ENCODE results near the gene SERGEF. TPM values are rescaled to one million over a fixed set of nuclear protein-coding genes. Genes with fewer than 3 reads are reported as not detected.
A peak's percentile ranks its signal among the peaks of the same experiment; 100 is the strongest.

Gene SERGEF
- total RNA-seq, 1 donor from 2014 or later: 18.4 TPM

DNA sequence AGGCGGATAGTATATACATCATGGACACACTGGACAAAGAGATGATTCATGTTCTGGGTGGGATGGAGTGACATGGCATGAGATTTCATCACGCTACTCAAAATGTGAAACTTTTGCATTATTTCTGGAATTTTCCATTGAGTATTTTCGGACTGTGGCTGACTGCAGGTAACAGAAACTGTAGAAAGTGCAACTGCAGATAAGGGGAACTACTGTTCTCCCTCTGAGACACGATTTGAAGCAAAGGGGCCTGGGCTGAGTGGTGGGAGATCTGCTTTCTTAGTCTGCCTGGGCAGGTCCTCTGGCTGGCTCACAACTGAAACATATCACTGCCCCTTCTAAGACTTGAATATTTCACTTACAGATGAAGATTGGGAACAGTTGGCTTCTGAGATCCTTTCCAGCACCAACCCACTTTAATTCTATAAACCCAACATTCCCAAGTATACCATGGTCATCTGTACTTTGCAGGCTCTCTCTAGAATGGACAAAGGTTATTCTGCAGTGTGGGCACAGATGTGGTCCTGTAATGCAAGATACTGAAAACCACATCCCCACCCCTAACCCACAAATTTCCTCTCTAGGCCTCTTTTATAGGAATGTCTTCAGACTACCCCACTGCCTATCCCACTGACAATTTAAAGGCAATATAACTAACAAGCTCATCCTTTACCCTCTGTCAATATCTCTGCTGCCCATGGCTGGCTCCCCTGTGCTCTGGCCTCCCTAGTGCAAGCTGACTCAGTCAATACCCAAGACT is 157.1 kb downstream of the SERGEF start:
- DNase-seq: no peak

DNA sequence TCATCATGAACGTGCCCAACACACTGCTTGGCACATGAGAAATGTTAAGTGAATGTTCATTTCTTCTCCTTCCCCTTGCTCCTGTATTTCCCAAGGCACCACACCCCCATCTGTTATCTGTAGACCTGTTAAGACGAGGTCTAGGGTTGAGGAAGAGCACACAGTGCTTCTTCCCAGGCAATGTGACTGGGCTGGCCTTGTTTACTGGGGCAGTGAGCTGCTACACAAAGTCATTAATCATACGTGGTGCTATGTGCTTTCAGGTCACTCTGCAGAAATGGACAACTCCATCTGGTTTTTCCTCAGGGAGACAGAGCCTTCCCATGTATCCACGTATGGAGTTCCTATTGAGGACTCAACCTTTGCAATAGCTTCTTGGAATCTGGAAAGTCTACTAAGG is 159.6 kb downstream of the SERGEF start:
- DNase-seq: no peak

DNA sequence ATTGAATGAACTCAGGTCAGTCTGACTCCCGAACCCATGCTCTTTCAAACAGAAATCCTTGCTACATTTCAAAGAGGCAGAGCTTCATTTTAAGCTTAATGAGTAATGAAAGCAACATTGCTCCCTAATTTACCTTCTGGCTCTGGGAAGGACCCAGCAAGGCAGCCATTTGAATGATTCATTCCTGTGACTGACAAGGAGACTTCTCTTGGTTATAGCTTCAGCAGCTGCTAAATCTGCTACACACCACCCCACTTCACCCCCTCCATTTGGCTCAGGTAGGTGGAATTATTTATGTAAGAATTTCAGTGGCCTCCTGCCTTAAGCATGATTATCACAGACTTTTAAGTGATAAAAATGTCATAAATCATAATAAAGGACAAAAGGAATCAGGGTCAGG is 160.6 kb downstream of the SERGEF start:
- no peak for DNase-seq

DNA sequence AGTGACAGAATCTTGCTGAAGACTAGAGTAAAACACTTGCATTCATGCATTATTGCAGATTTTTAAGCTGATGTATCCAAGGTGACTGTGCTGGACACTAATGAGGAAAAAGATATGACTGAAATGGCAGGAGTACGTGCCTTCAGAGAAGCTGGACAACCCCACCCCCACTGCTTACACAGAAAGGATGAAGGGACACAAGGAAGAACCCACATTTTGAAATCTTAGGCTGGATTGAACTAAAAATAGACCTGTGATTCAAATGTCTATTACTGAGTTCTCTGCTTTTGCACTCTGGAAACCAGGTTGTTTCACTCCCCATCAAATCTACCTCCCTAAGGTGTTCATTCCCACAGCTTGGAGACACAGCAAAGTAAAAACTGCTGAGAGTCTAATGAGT is 161.2 kb downstream of the SERGEF start:
- no peak for DNase-seq

DNA sequence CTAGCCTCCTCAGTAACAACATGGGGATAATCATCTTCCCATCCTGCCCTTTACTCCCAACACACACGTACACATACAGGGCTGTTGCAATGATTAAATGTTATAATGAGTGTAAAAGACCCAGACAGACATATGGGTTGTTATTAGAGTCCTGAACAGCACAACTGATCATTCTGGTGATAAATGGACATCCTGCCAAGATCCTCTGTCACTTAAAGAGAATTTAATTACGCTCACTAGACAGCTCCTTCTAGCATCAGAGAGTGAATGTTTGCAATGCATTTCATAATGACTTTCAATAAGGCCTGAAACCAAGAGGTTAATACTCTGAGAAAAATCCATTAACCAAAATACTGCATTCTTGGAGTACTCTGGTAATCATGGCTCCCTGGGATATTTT is 162.5 kb downstream of the SERGEF start:
- no peak for DNase-seq

DNA sequence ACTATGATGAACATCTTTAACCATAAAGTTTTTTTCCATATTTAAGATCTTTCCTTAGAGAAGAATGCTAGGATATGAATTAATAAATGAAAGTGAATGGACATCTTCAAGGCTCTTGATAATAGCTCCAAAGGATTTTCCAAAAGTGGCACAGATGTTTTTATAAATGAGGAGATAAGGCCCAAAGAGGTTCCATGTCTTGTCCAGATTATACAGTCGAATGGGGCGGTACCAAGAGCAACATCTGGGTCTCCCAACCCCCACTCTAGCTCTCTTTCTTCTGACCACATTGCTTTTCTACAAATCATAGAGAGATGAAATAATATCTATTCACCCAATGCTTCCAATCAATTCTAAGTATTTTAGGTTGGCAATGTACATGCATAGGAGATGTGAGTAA is 164.1 kb downstream of the SERGEF start:
- DNase-seq: no peak

DNA sequence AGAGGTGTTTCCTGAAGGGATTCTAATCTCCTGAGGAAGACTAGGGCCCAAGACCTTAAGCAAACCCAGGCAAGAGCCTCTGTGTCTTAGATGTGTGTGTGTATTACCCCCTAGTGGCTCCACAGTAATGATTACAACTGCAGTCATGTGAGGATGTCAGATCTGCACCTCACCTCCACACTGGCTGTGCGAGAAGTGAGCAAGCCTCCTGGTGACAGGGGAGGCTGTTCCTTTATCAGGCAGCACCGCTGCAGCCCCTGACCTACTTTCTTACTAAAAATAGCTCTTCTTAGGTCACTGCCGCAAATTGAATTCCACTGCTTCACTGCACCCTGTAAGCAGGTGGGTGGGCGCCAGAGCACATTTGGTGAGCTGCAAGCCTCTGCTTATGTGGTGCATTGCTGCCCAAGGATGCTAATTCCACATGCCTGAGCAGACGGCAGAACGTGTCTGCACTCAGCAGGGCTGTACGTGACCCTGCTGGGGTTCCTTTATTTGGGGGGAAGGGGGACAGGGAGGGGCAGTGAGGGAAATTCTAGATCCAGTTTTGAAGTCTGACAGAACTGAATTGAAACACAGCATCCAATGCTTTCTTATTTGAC is 165.9 kb downstream of the SERGEF start:
- DNase-seq: peak; percentile 33

DNA sequence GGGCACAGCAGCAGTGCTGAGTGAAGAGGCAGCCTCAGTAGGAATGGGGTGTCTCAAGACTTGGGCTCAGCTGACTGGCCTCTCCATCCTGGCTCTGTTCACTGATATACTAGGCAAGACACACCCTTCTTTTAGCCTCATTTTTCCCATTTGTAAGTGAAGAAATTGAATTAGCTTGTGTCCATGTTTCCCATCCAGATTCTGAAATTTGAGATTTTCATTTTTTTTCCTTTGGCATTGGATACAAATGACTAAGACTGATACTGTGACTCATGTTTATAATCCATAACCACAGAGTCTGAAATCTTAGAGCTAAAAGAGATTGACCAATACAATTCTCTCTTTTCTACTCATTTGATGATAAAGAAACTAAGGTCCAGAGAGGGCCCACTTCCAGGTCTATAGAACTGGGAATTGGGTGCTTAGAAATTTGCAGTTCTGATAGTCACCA is 167.4 kb downstream of the SERGEF start:
- DNase-seq: no peak

DNA sequence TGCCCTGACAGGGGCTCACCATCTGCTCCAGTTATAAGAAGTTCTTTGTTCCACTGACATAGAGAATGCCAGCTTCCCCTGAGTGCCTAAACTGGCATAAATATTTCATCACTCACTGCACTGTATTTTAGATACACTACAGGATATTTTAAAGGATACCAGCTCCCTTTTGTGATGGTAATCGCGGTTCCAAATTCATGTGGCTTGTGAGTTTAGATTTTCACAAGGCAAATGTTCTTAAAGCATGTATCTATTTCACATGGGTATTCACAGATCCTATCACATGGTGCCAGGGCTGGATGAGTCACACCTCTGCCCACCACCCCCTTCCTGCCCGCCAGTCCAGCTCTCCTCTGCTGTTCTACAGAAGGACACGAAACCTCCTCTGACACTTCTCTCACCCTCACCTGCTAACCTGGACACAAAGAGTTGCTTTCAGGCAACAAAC is 172.7 kb downstream of the SERGEF start:
- peak; percentile 10 for DNase-seq

DNA sequence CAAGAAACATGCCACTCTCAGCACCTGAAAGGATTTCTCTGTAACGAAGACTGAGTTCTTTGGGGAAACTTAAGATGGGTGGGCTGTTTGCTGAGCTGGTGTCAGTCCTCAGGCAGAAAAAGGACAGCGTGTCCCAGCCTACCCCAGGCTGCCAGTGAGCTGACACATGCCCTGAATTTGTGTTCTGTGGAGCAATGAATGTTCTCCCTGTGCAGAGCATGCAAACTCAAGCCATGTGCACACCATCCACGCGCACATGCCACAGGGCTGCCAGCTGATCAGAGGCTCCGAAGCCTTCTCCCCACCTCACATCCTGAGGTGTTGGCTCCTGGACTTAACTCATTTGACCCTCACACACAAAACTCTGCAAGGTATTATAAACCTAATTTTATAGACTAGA is 173.4 kb downstream of the SERGEF start:
- DNase-seq: no peak

DNA sequence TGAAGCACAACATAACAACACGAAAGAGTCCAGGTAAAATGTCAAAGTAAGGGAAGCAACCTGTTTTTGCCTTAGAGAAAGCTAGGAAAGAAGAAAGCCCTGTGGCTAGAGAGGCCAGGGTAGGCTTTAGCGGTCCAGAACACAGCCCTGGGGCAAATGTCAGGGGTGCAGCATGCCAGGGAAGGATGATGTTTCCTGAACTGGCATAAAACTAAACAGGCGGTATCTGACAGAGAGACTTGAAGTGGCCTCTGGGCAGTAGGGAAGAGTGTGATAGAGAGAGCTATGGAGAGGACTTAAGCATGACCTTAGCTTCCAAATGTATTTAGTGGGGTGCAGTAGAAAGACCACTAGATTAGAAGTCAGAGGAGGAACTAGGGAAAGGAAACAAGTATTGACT is 174.7 kb downstream of the SERGEF start:
- DNase-seq: no peak

DNA sequence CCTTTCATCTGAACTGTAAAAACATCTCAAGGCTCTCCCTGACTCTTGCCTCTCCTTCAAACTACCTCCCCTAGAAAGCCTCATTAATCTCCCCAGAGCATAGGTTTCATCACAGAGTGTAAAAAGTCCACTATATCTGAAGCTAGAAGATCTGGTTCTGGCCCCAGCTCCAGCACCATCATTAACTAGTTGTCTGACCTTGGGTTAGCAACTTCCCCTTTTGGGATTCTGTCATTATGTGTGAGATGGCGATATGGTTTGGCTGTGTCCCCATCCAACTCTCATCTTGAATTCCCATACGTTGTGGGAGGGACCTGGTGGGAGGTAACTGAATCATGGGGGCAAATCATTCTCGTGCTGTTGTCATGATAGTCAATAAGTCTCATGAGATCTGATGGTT is 181.0 kb downstream of the SERGEF start:
- no peak for DNase-seq

DNA sequence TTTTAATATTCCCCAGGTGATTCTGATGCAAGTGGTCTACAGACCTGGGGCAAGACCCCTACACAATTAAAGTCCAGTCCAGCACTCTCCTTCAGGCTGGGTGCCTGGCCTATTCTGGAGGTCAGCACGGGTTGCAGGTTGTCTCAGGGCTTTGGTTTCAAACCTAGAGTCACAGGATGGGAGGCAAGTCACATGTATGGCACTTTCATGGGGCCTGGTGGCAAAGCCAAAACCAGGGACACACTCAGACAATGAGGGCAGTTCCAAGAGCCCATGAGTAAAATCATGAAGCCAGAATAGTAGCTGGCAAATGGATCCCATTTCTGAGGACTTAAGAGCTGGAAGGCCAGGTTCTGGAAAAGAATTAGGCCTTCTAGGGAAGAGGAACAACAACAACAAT is 181.6 kb downstream of the SERGEF start:
- DNase-seq: no peak

DNA sequence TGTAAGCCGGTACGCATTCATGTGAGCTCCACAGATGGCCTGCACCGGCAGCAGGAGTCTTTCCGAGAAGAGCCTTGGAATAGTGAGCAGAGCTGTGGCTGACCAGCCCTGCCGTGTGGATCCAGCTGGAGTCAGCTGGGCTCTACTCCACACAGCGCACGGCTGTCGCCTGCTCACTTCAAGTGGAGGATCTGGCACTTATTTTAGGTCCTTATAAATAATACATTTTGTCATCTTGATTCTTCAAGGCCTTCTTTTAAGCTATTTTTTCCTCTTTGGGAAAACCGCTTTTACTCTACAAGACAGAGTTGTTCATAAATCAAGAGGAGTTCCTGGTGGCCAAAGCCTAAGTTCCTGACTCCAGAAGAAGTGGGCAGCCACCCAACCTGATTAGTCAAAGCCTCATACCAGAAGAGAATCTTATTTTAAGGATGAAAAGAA is 184.5 kb downstream of the SERGEF start:
- DNase-seq: no peak

DNA sequence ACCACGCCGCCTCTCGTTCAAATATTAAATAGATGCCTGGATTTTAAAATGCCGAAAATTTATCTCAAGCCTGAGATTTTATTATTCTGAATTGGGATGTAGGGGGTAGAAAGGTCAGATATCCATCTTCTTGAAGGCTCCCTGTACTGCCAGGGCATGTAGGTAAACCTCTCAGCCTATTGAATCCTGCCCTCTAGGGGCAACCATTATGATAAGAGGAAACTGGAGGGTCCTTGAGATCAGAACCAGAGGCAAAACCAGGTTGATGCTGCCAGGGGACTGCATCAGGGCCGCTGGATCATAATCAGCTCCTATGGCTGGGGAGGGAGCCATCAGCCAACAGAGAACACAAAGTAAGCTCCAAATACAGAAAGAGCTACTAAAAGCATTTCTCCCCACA is 185.8 kb downstream of the SERGEF start:
- peak; percentile 14 for DNase-seq

DNA sequence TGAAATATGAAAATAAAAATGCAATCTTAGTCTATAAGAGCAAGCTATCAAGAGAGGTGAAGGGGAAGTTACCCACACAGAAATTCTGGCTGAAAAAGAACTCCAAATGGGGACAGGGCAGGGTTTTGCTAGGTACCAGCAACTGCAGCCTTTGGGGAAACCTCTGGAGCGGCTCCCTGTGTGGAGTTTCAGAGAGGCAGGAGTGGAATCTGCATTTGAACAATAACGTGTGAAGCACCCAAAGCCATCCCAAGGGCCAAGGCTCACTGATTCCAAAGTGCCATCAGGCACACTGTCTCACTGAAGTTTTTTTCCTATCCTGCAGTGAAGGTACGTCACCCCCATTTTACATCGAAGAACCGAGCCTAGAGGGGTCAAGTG is 190.5 kb downstream of the SERGEF start:
- DNase-seq: no peak

DNA sequence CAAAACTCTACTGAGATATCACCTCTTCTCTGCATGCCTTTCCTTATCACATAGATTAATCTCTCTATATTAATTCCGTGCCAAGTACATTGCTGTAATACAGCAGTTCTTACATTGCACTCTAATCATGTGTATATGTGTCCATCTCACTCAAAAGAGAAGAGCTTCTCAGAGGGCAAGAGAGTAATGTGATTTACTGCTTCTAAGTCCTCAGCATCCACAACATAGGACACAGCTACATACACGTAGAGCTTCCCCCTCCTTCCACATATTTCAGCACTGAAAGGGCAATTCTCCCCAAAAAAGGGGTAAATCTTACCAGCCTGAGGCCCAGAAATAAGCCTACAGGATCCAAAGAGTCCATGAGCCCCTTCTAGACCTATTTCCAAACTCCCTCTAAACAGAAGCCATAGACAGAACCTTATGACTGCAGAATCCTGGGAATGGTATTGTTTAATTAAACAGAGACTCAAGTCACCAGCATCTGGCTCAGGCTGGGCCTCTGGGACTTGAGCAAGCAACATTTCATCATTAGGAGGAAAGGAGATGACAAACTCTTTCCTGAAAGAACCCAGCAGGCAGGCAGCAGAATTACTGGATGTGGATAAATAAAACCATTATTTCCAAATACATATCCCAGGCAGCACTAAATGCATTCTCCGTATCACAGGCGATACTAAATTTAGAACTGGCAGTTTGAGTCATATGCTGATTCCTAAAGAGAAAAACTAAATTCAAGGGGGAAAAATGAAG is 191.0 kb downstream of the SERGEF start:
- peak; percentile 49 for DNase-seq

DNA sequence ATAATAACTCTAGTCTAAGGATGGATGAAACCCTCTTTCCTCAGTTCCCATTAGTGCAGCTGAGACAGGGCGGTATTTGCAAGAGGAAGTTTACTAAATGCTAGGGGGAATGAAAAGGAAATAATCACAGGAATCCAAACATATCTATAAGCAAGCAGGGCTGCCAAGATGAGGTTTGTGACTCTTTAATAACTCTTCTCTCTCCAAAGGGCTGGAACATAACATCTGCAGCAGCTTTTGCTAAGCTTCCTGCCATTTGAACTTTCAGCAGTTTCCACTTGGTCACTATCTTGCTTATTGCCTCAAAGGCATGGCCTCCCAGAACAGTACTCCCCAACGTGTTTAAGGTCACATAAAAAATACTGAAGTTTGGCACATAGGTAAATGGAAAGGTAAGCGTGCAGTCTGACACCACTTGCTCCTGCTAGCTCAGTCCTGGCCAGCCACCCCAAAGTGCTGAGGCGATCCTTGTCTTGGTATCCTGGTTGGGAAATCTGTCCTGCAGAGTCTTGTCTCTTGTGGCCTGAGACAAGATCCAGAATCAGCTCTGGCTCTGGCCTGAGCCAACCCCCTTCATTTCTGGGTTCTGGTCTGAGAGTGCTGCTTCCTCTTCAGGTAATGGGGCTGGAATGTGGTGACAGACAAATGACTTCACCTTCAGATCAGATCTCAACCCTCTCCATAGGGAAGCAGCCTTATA is 196.5 kb downstream of the SERGEF start:
- DNase-seq: peak; percentile 5

DNA sequence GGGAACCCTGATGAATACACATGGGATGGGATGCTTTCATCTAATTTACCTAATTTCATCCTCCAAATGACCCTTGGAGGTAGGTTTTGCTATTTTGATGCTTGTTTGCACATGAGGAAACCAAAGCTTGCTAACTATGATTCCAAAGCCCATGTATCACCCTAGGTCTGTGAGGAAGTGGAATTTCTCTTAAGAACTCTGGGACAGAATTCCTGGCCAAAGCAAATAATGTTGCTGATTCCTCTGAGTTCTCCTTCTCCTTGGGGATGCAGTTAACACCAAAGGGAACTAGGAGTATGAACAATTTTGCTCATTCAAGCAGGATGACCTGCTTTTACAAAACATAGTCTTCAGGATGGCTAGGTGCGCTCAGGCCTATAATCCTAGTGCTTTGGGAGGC is 198.3 kb downstream of the SERGEF start:
- no peak for DNase-seq

DNA sequence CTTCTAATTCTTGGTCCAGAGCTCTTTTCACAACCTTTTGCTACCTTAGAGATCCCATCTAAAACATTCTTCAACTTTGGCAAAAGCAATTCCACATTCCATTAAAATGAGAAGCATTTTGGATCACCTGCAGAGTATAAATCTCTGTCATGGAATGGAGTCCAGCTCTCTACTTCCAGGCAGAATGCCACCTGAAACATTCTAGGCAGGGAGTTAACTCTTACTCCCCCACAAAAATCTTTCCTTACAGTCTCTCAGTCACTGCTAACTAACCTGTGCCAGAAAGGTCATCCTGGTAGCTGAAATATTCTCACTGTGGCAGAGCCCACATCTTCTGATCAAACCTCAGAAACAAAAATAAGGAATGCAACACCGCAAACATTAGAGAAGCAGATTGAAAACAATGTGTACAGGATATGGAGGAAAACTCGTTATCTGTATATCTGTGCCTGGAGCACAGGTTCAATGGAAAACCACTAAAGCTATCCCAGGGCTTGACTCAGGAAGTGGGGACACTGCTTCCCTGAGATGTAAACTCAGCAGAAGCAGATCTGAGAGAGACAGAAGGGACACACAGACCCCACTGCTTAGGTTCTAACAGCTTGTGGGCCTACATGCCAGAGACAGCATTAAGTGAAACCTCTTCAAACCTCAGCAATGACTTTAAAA is 199.3 kb downstream of the SERGEF start:
- peak; percentile 6 for DNase-seq

DNA sequence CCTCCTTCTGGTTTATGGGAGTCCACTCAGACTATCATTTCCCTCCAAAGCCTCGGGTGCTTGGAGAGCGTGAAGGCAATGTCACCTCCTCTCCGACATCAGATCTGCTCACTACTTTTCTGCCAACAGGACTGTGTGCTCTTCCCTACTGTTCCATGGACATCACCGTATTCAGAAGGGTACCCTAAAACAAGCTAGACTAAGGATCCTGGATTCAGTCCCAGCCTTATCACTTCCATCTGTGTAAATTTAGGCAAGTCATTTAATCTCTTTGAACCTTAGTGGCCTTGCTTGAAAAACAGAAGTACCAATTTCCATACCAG is 200.0 kb downstream of the SERGEF start:
- DNase-seq: no peak

DNA sequence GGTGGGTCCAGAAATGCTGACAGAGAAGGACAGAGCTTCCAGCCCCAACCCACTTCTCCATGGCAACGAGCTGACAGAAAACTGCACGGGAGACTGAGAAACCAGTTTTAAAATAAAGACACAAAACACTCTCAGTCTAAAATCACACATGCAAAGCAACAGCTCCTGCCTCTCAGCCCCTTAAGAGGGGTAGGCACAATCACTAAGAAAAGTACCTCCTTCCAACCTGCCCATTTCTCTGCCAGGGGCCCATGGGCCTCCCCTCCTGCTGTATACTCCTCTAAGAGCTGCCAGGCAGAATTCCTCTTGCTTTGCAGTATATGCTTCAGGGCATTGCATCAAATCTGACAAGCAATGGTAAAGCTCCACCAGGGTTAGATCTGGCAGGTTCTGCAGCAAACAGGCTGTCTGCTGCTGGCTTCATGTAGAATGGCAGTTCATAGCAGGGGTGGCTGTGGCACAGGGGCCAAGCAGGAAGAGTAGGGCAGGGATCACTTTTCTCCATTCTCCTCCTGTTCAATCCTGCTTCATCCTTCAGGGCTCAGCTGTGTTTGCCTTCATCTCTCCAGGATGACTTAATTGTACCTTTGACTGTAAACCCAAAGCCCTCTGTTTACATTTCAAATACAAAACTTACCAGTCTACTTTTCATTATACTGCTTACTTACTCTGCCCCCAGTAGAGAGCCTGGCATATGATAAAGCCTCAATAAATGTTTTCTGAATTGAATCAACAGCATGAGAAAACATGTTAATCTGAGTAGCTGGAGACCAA is 200.6 kb downstream of the SERGEF start:
- no peak for DNase-seq
